Muscle layer of duodenum (tissue), 2 donors: ENCODE data around the gene ZNF451.

Experiments
- H3K27ac ChIP-seq: one replicate; pipeline ENCODE4 v1.7.0; 2013; ENCODE audit warnings: mild to moderate bottlenecking, low read length
- H3K27me3 ChIP-seq: one replicate; pipeline ENCODE4 v1.7.0; 2013; ENCODE audit warnings: low read depth, mild to moderate bottlenecking, control low read depth, low read length
- H3K36me3 ChIP-seq, 2 donors: one replicate each; pipeline ENCODE4 v1.7.0; 2013; ENCODE audit warnings: low read length in 2 of 2, control low read depth in 1 of 2, mild to moderate bottlenecking in 1 of 2; ENCODE audit not compliant: insufficient read depth in 2 of 2, control insufficient read depth in 1 of 2
- H3K4me1 ChIP-seq, 2 donors: one replicate each; pipeline ENCODE4 v1.7.0; 2013; ENCODE audit warnings: low read length in 2 of 2, mild to moderate bottlenecking in 2 of 2, control low read depth in 1 of 2, moderate library complexity in 1 of 2; ENCODE audit not compliant: insufficient read depth in 2 of 2, control insufficient read depth in 1 of 2
- H3K4me3 ChIP-seq, 2 donors: one replicate each; pipeline ENCODE4 v1.7.0; 2013; ENCODE audit warnings: low read length in 2 of 2, low read depth in 1 of 2, mild to moderate bottlenecking in 1 of 2
- H3K9me3 ChIP-seq, 2 donors: one replicate each; pipeline ENCODE4 v1.7.0; 2013; ENCODE audit warnings: low read length in 2 of 2, control low read depth in 1 of 2, mild to moderate bottlenecking in 1 of 2; ENCODE audit not compliant: control insufficient read depth in 1 of 2
- donor health status: healthy.

The ZNF451 gene

DNA sequence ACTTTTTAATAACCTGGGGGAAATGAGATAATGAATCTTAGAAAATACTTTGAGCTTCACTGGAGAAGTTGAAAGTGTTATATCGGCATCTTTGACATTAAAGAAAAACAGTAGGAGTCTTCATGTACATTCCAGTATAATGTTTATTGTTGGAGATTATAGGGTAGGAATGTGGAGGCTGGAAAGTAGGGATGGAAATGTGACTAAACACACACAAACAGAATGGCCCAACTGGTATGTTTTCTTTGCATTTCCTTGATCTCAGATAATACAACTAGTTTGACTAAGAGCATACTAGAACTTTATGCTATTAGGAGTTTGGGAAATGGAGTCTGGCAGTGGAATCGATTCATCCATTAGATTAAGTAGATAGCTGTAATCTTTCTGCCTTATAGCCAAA, 72.0 kb downstream of the ZNF451 start:
- H3K4me3 ChIP-seq: no peak overlapping the region
- no peaks in the 10 kb centered on the region for H3K27me3 ChIP-seq
- peaks cover 19 to 39% of the 10 kb centered on the region in 2 donors for H3K36me3 ChIP-seq
- H3K9me3 ChIP-seq: peaks cover 0 to 11% of the 10 kb centered on the region in 2 donors
- H3K27ac ChIP-seq: no peak overlapping the region
- H3K4me1 ChIP-seq: no peaks in the 10 kb centered on the region

DNA sequence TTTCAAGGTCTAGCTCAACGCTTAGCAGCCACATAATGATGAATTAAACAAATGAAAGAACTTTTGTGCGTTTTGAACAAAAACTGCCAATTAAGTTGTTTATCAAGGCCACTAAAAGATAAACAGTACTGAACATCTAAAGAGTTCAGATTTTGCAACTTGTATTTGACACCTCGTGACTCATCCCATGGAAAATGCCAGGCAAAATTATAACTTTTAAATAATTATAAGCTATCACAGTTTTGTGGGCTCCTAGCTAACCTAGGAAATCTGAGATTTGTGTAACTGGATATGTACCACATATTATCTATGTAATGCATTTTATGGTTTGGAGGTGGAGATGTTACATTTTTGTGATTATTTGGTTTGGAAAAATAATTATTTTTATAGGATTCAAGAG, 72.5 kb downstream of the ZNF451 start:
- Histone ChIP-seq H3K4me3 (no peak overlapping the region), H3K36me3 (peaks cover 19 to 39% of the 10 kb centered on the region in 2 donors)

DNA sequence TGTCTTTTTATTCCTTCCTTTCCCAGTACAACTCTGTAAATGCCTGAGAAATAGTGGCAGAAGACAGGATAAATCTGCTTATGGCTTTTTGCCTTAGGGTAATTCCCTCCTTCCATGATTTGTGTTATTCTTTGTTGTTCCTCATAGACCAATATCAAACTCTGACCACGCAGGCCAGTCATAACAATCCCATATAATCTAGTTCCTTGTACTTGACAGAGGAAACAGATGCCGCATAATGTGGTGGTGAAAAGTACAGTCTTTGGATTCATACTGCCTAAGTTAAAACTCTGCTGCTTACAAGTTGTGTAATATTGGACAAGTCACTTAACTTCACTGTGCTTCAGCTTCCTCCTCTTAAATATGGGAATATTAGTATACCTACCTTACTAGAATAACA, 74.0 kb downstream of the ZNF451 start:
- H3K36me3 ChIP-seq: peaks cover 8 to 36% of the 10 kb centered on the region in 2 donors
- H3K4me1 ChIP-seq: no peaks in the 10 kb centered on the region
- H3K4me3 ChIP-seq: no peak overlapping the region
- H3K27ac ChIP-seq: no peak overlapping the region
- H3K27me3 ChIP-seq: no peaks in the 10 kb centered on the region
- H3K9me3 ChIP-seq: peaks cover 0 to 11% of the 10 kb centered on the region in 2 donors

More for the DNA sequence above, 72.5 kb downstream of the ZNF451 start:
- no peaks in the 10 kb centered on the region for H3K4me1 ChIP-seq
- H3K27ac ChIP-seq: no peak overlapping the region
- no peaks in the 10 kb centered on the region for H3K27me3 ChIP-seq
- H3K9me3 ChIP-seq: peaks cover 0 to 11% of the 10 kb centered on the region in 2 donors

DNA sequence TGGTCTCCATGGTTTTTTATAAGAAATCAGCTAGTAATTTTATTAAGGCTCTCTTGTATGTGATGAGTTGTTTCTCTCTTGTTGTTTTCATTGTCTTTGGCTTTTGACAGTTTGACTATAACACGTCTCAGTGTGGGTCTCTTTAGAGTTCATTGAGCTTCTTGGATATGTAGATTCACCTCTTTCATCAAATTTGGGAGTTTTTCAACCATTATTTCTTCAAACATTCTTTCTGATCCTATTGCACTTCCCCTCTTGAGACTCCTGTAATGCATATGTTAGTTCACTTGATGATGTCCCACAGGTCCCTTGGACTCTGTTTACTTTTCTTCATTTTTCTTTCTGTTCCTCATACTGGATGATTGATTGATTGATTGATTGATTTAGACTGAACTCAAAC, 75.1 kb downstream of the ZNF451 start:
- Histone ChIP-seq H3K27me3 (no peaks in the 10 kb centered on the region), H3K27ac (no peak overlapping the region), H3K4me3 (no peak overlapping the region), H3K36me3 (peaks cover 8 to 36% of the 10 kb centered on the region in 2 donors), H3K9me3 (peaks cover 0 to 11% of the 10 kb centered on the region in 2 donors), H3K4me1 (no peaks in the 10 kb centered on the region)

DNA sequence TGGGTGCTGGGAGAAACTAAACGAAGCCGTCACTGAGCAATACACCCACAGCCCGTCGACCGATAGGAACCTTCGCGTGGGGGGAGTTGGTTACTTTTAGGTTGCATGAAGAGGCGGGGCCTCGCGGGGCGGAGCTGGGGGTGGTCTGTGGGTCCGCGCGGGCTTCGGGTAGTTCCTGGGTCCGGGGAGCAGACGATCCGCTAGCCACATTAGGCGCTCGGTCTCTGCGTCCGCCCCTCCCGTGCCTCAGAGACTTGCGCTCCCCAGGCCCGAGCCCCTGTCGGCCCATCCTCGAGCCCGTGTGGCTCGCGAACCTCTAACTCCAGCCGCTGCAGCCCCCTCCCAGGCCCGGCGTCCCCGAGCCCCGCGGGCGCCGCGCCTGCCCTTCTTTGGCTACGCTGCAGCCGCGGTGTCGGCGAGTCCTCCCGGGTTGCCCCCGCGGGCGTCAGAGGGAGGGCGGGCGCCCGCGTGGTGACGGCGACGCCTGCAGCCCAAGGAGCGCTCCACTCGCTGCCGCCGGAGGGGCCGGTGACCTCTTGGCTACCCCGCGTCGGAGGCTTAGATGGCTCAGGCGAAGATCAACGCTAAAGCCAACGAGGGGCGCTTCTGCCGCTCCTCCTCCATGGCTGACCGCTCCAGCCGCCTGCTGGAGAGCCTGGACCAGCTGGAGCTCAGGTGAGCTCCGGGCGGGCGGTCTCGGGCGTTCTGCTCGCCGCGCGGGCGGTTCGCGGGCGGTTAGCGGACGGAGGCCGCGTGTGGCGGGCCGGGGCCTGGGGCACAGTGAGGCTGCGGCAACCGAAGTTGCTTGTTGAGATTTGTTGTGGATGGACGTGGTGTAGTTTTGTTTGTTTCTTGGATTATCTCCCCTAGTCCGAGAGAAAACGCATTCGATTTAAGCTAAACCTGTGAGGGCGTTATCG, 82.4 kb downstream of the ZNF451 start, which contains the start of gene BAG2:
BAG2 (plus strand) TSS at position 191 of the 920 bp plus-strand sequence; CDS start at position 563, 372 bp downstream.
- no peaks in the 10 kb centered on the region for H3K27me3 ChIP-seq
- H3K4me3 ChIP-seq: peak within 1 kb of the TSS; percentile 68 to 76
- H3K9me3 ChIP-seq: no peaks in the 10 kb centered on the region
- peak within 1 kb of the TSS; percentile 89 for H3K27ac ChIP-seq
- H3K36me3 ChIP-seq: no peaks in the 10 kb centered on the region
- peaks cover 0 to 19% of the 10 kb centered on the region in 2 donors for H3K4me1 ChIP-seq

DNA sequence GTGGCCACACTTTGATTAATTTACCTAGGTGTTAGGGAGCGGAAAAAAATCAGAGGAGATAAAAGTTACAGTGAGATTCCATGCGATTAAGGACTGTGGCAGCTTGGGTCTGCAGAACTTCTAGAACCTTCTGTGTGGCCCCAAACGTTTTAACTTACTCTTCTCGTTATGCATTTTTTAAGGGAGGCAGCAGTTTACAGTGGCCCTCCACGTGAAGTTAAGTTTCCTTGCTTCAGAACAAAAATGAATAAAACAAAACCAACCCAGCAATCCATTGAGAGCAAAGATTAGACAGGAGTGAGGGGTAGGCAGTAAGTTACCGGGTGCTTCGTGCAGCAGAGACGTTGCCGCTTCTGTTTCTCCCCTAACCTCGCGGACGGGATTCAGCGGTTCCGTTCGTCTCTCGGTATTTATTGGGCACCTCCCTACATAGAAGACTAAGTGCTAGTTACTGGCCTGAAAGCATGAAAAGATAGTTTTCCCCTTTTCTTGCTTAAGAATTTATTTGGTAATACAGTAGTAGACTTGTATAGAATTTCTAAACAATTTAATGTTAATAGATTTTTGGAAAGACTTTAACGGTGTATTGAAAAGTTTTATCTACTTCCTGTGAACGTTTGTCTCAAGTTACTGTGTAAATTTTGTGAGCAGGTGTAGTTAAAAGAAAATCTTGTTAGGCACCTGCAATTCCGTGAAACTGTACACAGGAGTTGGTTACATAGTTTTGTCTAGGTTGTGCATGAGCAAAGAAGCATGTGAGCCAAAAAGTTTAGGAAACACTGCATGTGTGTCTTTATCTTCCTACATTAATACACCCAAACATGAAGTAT, 83.3 kb downstream of the ZNF451 start:
- Histone ChIP-seq H3K27ac (peak overlapping the region; percentile 88), H3K4me3 (peak overlapping the region; percentile 68 to 76), H3K27me3 (no peaks in the 10 kb centered on the region), H3K36me3 (no peaks in the 10 kb centered on the region), H3K9me3 (no peaks in the 10 kb centered on the region), H3K4me1 (peaks cover 0 to 22% of the 10 kb centered on the region in 2 donors)

DNA sequence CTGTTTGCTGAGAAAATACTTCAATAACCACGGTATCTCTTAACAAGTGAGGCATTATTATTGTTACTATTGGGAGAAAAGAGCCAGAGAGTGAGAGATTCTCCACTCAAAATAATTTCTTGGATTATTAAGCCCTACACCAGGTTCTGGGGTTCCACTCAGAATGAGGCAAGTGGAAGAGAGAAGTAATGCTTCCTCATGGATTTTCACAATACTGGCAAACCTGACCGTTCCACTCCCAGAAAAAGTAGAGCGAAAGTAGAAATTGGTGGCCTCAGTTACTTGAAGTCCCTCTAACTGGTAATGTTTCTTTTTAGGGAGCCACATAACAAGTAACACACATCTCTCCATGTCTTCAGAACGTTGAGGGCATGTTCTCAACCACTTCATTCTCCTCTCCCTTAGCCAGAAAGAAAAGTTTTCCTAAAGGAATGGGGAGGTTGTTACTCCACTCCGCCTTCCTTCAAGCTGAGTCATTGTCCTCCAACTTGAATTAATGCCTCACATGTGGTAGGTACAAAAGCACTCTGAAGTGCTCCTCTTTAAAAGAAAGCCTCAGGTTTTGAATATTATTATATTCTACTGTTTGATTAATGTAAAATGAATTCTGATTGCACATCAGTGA, 84.0 kb downstream of the ZNF451 start:
- Histone ChIP-seq H3K4me3 (peak overlapping the region; percentile 68 to 76), H3K4me1 (peaks cover 0 to 27% of the 10 kb centered on the region in 2 donors), H3K27me3 (no peaks in the 10 kb centered on the region), H3K27ac (peak overlapping the region; percentile 88), H3K36me3 (no peaks in the 10 kb centered on the region), H3K9me3 (no peaks in the 10 kb centered on the region)

- Histone ChIP-seq H3K9me3 (no peaks in the 10 kb centered on the region), H3K36me3 (no peaks in the 10 kb centered on the region), H3K4me3 (peak overlapping the region; percentile 68 to 76), H3K4me1 (peaks cover 0 to 27% of the 10 kb centered on the region in 2 donors), H3K27ac (peak overlapping the region; percentile 88), H3K27me3 (no peaks in the 10 kb centered on the region)
These were observed 84.5 kb downstream of the ZNF451 start for GRCh38 chr6:57174511-57174907.

DNA sequence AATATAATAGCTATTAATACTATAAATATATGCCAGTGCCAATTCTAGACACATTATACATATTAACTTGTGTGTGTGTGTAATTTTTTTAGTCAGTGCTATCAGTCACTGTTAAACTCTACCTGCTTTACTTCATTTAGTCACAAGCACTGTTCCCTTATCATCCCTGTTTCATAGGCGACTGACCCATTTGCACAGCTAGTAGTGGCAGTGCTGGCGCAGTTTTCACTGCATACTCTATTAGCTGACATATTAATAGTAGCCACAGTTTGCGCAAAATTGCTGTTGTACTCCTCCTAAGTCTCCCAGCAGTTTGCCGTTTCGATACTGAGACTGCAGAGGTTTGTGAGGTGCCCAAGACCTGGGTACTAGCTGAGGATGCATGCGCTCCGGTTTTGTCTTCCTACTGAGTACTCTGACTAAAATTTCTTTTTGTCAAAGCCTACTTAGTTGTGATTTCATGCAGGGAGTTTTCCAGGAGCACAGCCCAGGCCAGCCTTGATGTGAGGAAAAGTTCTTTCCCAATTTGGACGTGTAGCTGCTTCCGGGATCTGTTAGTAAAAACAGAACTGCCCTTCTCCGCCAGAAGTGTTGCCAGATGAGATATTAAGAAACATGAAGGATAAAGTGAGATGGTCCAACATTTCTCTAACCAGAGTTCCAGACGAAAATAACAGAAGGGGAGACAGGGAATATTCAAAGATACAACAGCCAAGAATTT, 87.7 kb downstream of the ZNF451 start:
- Histone ChIP-seq H3K36me3 (peaks cover 0 to under 1% of the 10 kb centered on the region in 2 donors), H3K27me3 (no peaks in the 10 kb centered on the region), H3K4me1 (peaks cover 0 to 45% of the 10 kb centered on the region in 2 donors), H3K4me3 (peak overlapping the region in 1 of 2 donors; percentile 13), H3K27ac (peak overlapping the region; percentile 88), H3K9me3 (no peaks in the 10 kb centered on the region)

DNA sequence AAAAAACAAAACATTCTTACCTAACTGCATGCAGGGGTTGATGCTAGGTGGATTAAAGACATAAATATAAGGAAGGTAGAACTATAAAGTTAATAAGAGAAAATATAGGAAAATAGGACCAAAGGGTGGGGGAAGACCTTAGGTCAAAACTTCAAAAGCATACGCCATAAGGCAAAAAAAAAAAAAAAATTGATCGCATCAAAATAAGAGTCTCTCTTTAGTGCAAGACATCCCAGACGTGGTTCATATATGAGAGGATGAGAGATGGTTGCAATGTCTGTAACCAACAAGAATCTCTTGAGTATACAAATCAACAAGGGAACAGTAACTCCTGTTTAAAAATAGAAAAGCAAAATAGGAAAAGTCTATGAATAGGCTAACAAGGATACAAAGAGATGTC, 90.6 kb downstream of the ZNF451 start:
- no peaks in the 10 kb centered on the region for H3K27me3 ChIP-seq
- no peak overlapping the region for H3K4me3 ChIP-seq
- H3K9me3 ChIP-seq: no peaks in the 10 kb centered on the region
- H3K36me3 ChIP-seq: peaks cover 19 to 24% of the 10 kb centered on the region in 2 donors
- peaks cover 0 to 39% of the 10 kb centered on the region in 2 donors for H3K4me1 ChIP-seq
- no peak overlapping the region for H3K27ac ChIP-seq
